HuH-7.5 (cell line): Measurements from ENCODE around the gene KIAA0753.
"Not testable (repeated sequence)": the region's sequence is repeated elsewhere in the genome, so short reads cannot be mapped to it uniquely, and the experiment has no call there.

Experiments used
- DNase-seq: peaks from one replicate; pipeline ENCODE4 v3.0.0; 2011; ENCODE audit warnings: low spot score

The KIAA0753 gene

DNA sequence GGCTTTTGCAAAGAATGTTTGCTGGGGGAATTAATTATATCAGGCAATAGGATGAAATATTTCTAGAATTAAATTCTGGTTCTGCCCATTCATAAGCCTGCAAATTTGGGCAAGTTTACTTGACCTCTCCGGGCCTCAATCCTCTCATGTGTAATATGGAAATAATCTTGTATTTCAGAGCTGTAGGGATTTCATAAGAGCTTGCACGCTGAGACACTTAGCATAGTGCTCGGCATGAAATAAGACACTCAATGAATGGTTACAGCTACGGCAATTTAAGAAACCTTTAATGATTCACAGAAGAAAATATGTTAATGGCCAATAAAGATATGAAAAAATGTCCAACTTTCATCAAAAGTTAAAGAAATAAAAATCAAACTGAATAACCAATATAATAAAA, 43.6 kb downstream of the KIAA0753 start:
- no peak for DNase-seq

- DNase-seq, result no peak
These were observed 44.0 kb downstream of the KIAA0753 start for GRCh38 chr17:6596511-6596910.

- no peak for DNase-seq
These were observed 44.4 kb downstream of the KIAA0753 start for GRCh38 chr17:6596081-6596480.

GRCh38 chr17:6593371-6593770, 47.1 kb downstream of the KIAA0753 start:
- not testable (repeated sequence) for DNase-seq

GRCh38 chr17:6592173-6592572, 48.3 kb downstream of the KIAA0753 start:
- DNase-seq, result no peak

DNA sequence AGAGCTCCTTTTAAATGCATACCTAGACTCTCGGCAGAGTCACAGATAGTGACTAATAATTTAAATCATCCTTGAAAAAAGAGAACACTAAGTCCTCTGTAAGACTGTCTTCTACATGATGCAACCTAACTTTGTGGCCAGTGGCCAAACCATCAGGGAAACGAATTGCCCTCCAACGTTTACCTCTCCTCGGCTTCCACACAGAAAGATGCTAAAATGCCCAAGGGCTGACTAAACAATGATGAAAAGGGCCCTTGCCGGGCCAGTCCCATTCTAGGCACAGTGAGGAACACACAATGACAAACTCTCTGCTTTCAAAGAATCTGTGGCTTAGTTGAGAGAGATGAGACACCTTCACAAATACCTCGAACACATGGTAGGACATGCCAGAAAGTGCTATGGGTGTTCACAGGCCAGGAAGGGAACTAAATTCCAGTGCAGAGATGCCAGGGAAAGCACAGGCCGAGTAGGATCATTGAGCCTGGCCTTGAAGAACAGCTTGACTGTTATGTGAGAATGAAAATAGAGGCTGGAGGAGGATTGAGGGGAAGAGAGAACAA, 48.8 kb downstream of the KIAA0753 start:
- DNase-seq, result no peak

- no peak for DNase-seq
These were observed 51.1 kb downstream of the KIAA0753 start for GRCh38 chr17:6589266-6589946.

DNA sequence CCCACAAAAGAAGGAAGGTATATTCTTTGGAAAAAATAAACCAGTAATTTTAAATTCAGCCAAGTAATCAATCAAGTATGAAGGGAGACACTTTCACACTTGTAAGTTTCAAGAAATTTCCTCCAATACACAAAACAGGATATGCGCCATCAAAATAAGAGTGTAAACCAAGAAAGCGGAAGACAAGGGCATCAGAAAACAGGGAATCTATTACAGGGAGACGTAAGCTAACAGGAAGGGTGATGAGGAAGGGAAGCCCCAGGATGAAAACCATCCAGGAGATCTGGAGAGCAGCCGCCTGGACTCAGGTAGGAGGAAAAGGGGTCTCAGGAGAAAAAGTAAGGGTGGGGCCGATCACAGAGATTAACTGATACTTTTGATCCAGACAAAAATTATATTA, 52.3 kb downstream of the KIAA0753 start:
- no peak for DNase-seq

DNA sequence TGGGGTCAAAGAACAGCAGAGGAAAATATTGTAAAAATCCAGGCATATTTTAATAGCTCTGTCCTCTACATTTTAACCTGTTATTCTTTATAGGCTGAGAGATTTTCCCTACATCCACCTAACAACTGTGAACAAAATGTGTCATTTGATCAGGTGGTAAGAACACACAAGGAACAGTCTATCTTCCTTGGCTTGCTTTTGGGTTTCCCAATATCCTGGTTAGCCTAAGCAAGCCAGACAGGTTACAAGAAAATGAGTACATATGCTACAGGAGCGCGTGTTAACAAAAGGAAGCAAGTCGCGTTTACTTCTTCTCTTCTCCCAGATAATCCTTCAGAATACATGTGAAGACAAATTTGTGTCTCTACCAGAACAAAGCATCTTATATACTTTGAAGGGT, 53.2 kb downstream of the KIAA0753 start:
- no peak for DNase-seq

DNA sequence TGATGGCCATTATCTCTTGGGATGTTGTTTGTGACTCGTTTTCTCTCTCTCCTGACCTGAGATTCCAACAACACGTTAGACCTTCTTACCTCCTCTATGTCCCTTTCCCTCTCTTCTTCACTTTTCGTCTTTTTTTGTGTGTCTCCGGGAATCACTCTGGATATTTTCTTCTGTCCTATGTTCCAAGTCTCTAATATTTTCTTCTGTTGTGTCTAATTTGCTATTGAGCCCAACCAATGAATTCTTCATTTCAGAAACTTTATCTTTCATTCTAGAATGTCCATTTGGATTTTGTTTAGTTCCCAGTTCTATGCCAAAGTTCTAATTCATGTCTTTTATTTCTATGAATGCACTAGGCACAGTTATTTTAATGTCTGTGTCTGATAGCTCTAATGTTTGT, 57.1 kb downstream of the KIAA0753 start:
- no peak for DNase-seq

DNA sequence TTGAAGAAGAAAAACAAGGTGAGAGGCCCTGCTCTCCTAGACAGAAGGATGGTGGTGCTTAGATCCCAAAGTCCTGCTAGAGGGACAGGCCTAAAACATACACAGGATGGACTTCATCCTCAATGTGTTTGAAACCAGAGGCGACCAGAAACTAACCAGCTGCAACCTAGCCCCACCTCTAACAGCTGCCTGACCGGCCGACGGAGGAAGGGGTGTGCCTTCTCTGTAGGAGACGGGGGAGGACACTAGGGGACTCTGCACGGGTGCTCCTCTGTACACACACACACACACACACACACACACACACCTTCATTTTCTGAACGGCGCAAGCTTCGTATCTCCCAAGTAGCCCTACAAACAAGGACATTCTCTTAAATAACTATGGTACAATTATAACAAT, 59.9 kb downstream of the KIAA0753 start:
- no peak for DNase-seq

GRCh38 chr17:6578491-6578890, 62.0 kb downstream of the KIAA0753 start:
- no peak for DNase-seq

DNA sequence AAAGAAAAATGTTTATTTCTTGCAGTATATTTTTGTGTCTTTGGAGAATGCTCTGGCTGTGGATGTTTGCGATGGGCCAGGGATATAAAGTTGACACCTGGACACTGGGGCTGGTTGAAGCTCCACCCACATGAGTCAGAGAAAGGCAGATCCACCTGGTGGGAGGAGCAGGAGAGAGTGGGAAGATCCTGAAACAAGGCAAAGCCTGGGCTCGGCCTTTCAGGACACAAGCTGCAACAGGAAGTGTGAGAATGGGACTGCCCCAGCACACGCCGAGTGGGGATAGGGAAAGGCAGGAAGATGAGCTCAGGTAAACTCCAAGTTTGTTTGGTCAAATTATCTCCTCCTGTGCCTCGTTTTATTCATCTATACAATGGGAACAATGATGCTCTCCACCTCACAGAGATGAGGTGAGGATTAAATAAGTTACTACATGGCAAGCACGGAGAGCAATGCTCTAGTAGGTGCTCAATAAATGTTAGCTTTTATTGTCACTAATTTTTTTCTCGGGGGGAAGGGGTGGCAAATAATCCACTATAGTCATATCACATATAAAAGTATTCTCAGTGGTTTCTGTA, 62.7 kb downstream of the KIAA0753 start:
- DNase-seq, result no peak

DNA sequence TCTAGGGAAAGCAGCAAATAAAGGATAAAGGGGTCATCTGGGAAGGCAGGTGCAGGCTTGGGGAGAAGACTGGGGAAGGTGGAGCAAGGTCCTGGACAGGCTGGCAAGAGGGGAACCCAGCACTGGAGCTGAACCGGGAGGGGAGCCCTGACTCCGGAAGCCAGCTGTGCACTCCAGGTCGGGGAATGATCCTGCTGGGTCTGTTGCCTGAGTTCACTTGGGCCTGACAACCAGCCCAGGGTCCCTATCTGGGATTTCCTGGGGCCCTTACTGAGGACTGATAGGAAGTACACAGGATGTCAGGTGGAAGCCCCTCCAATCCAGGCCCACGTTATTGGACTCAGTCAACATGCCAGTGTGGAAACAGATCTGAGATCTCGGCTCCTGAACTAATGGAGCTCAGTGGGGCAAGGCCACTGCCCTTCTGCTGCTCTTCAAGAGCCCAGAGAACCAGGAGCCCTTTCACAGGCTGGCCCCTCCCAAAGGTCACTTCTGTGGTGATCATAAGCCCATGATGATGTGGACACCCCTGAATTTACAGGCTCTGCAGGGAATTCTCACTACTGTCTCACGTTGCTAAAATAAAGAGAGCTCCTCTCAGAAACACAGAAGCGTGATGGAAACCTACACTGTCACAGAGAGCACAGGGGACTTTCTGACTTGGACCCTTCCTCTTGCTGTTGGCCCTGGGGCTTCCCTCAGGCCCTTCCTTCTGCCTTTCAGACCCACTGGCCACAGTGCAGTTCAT, 64.3 kb downstream of the KIAA0753 start:
- no peak for DNase-seq

- no peak for DNase-seq
These were observed 64.9 kb downstream of the KIAA0753 start for GRCh38 chr17:6575596-6575988.

GRCh38 chr17:6574687-6575595, 65.6 kb downstream of the KIAA0753 start:
- no peak for DNase-seq

GRCh38 chr17:6573982-6574686, 66.4 kb downstream of the KIAA0753 start:
- DNase-seq, result no peak

DNA sequence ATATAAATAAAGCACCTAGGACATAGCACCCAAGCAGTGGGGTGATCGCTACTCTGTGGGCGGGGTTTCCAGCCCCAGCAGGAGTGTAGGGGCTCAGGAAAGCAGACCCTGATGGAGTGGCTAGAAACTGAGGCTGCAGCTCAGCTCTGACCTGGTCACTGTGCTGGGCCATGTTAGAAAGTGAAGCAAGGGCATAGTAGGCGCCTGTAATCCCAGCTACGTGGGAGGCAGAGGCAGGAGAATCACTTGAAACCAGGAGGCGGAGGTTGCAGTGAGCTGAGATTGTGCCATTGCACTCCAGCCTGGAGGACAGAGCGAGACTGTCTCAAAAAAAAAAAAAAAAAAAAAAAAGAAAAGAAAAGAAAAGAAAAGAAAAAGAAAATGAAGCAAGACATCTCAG, 67.0 kb downstream of the KIAA0753 start:
- not testable (repeated sequence) for DNase-seq

DNA sequence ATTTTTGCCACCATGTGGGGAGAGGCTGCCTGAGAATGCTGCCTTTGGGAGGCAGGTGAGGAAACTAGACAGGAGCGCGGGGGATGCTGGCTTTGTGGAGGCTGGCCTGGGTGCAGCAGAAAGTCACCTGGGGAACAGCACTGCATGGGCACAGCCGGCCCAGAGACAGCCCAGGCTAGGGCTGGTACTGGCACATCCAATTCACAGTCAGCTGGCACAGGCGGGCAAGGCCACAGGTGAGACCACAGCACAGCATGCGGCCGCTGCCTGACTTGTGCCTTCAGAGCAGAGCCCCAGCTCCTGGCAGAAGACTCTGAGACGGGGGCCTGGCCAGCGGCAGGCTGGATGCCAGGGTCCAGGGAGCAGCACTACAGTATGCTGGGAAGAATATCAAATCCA, 67.5 kb downstream of the KIAA0753 start:
- DNase-seq, result no peak

GRCh38 chr17:6571452-6571781, 69.1 kb downstream of the KIAA0753 start:
- no peak for DNase-seq

DNA sequence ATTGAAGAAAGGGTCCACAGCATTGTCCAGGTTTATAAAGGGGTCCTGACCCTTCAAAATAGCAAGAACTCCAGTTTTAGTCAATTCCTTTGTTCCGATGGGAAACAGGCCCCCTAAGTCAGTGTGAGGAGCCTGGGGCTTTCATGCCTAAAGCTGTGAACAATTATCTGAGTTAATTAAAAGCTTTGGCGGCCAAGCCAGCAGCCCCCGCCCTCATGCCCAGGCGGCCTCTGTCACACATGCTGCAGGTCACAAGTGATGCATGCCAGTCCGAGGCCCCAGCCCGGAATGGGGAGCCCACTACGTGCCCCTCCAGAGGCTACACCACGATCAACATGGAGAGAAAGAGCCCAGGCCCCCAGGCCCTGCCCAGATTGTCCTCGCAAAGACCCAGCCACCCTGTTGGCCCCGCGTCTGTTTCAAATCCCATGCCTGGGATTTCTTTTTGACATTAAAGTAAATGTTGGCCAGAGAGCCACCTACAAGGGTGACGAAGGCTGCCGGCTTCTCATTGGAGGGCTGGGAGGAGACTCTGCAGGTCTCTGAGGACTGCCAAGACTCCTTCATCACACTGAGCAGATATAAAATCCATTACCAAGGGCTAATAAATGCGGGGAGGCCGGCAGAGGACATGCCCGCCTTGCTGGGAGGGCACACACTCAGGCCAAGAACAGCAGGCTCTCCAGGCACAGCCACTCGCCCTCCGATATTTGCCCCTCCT, 69.6 kb downstream of the KIAA0753 start:
- DNase-seq, result no peak
